Body of pancreas (tissue), 4 donors: ENCODE results near the gene RAI1.

Experiments used
- POLR2A ChIP-seq, 3 donors: fragments of 450-650 bp; IDR thresholded peaks; one replicate each; pipeline ENCODE4 v1.6.1; 2016; ENCODE audit warnings: antibody characterized with exemption in 3 of 3, mild to moderate bottlenecking in 2 of 3
- TF ChIP-seq, protein P1 (sequence below), 7 experiments: fragments of 450-650 bp in 4 of 7; fragments of 200-600 bp in 3 of 7; sonication (generic) in 3 of 7; IDR thresholded peaks; one replicate each; pipeline ENCODE4 v1.5.1; 2016 to 2019; ENCODE audit warnings: antibody characterized with exemption in 7 of 7

- TF ChIP-seq, protein P1, sequence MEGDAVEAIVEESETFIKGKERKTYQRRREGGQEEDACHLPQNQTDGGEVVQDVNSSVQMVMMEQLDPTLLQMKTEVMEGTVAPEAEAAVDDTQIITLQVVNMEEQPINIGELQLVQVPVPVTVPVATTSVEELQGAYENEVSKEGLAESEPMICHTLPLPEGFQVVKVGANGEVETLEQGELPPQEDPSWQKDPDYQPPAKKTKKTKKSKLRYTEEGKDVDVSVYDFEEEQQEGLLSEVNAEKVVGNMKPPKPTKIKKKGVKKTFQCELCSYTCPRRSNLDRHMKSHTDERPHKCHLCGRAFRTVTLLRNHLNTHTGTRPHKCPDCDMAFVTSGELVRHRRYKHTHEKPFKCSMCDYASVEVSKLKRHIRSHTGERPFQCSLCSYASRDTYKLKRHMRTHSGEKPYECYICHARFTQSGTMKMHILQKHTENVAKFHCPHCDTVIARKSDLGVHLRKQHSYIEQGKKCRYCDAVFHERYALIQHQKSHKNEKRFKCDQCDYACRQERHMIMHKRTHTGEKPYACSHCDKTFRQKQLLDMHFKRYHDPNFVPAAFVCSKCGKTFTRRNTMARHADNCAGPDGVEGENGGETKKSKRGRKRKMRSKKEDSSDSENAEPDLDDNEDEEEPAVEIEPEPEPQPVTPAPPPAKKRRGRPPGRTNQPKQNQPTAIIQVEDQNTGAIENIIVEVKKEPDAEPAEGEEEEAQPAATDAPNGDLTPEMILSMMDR (IDR thresholded peaks at IDR 0.05), result no peak
- TF ChIP-seq POLR2A (IDR thresholded peaks at IDR 0.05), result no peak
These were observed 140.9 kb downstream of the RAI1 start for GRCh38 chr17:17822189-17822588.
